ENCODE data around the gene RNLS. TPM values are rescaled to one million over a fixed set of nuclear protein-coding genes. Genes with fewer than 3 reads are reported as not detected.

Gene RNLS
- total and polyA plus RNA-seq, 2 of the 4 experiments (the other 2 are of a cell fraction), result 4.5 to 7.0 TPM

- BruUV-seq (replicated peaks), result no TSS peak
- no peak overlapping the region for H3K27ac ChIP-seq (ENCODE audit: insufficient read depth, low read length)
- no peak overlapping the region for H3K9ac ChIP-seq (ENCODE audit: low read depth, low read length)
- H2BK120ac ChIP-seq (ENCODE audit: low read depth, low read length), result no peak overlapping the region
- ATAC-seq (ENCODE audit: low read depth) (no peak), DNase-seq (no peak)
- H2AK9ac ChIP-seq (replicated peaks; ENCODE audit: low read depth, low read length, poor library complexity), result no peak overlapping the region
- no peak overlapping the region for H2AFZ ChIP-seq (replicated peaks; ENCODE audit: low read length, poor library complexity)
- ChIA-PET CTCF (interaction anchor here (1.0 kb wide), 1 partner anchor 691 kb away, joined by 3 read pairs; no protein-coding TSS in a partner anchor), POLR2A (ENCODE audit: unreplicated experiment) (no interaction called here)
- WGBS, 2 experiments (ENCODE audit: extremely low coverage in 2 of 2, insufficient read length in 1 of 2), result no CpG with 5 or more reads among the region's 1 CpG
- no peak overlapping the region for H3K18ac ChIP-seq (ENCODE audit: low read depth, low read length)
- no peaks in the 10 kb centered on the region for H4K20me1 ChIP-seq (ENCODE audit: insufficient read depth, low read length)
- intact Hi-C loops (cut with micrococcal nuclease), result loop anchor here (10.0 kb wide), 1 partner anchor 377 kb away; the partner anchor contains the start of genes KLLN and PTEN
- no peak overlapping the region for H3K56ac ChIP-seq (ENCODE audit: extremely low read depth, insufficient read depth, low read length)
- TF ChIP-seq BHLHE40 (IDR thresholded peaks at IDR 0.05; ENCODE audit: low read depth, low read length), result no peak
- no peak for TF ChIP-seq FOS (IDR thresholded peaks at IDR 0.05; ENCODE audit: low read depth, low read length)
- TF ChIP-seq POLR2A (IDR thresholded peaks at IDR 0.05; ENCODE audit: low read depth, low read length), result no peak
- TF ChIP-seq RAD21 (IDR thresholded peaks at IDR 0.05; ENCODE audit: low read length), result no peak
- TF ChIP-seq ELK1 (IDR thresholded peaks at IDR 0.05; ENCODE audit: borderline replicate concordance, low read depth, low read length), result no peak
- no peak for TF ChIP-seq CHD1 (IDR thresholded peaks at IDR 0.05; ENCODE audit: low read depth, low read length)
- no peak for TF ChIP-seq RFX5 (IDR thresholded peaks at IDR 0.05; ENCODE audit: low read depth, low read length)
- no peak for TF ChIP-seq MAZ (IDR thresholded peaks at IDR 0.05; ENCODE audit: borderline replicate concordance, low read depth, low read length)
- TF ChIP-seq MAFK (IDR thresholded peaks at IDR 0.05; ENCODE audit: low read depth, low read length), result no peak
- TF ChIP-seq SMC3 (IDR thresholded peaks at IDR 0.05; ENCODE audit: low read depth, low read length), result no peak
- H2BK5ac ChIP-seq (ENCODE audit: low read depth, low read length, poor library complexity, severe bottlenecking), result no peak overlapping the region
- dilution Hi-C loops (cut with HindIII; ENCODE audit: low sequenced_read_pairs, unreplicated experiment), result no loop called here
- no peak overlapping the region for H2BK15ac ChIP-seq (ENCODE audit: low read depth, low read length)
- no peak overlapping the region for H4K8ac ChIP-seq (ENCODE audit: low read depth in 2 of 2, low read length in 2 of 2)
- no peak overlapping the region for H3K4me2 ChIP-seq (ENCODE audit: low read depth, low read length)
- H3K9me1 ChIP-seq (ENCODE audit: insufficient read depth, low read length), result no peaks in the 10 kb centered on the region
- no peak overlapping the region for H3K4ac ChIP-seq (ENCODE audit: low read depth, low read length)
- H4K91ac ChIP-seq (ENCODE audit: insufficient read depth, low read depth, low read length), result no peak overlapping the region
- H3K9me3 ChIP-seq (ENCODE audit: control insufficient read depth, insufficient read depth, low read length), result no peaks in the 10 kb centered on the region
- H2AK5ac ChIP-seq (ENCODE audit: low read depth, low read length), result no peak overlapping the region
- peaks cover 5% of the 10 kb centered on the region for H3K4me1 ChIP-seq (ENCODE audit: control insufficient read depth, insufficient read depth, low read length)
- H3K27me3 ChIP-seq (ENCODE audit: control insufficient read depth, insufficient read depth, low read length), result no peaks in the 10 kb centered on the region
- H3K23ac ChIP-seq (ENCODE audit: low read depth, low read length), result no peak overlapping the region
- H3K79me1 ChIP-seq (ENCODE audit: low read depth in 1 of 2, low read length in 2 of 2), result no peaks in the 10 kb centered on the region
- H3K36me3 ChIP-seq (ENCODE audit: control insufficient read depth, insufficient read depth, low read length), result no peaks in the 10 kb centered on the region
- no peak overlapping the region for H2BK20ac ChIP-seq (ENCODE audit: low read depth, low read length)
- no peak overlapping the region for H3K4me3 ChIP-seq (ENCODE audit: insufficient read depth, low read depth, low read length)
- in situ Hi-C loops (cut with MboI; ENCODE audit: low sequenced_read_pairs), result no loop called here
- no peak overlapping the region for H4K5ac ChIP-seq (ENCODE audit: low read depth, low read length)
- no peak overlapping the region for H3K14ac ChIP-seq (replicated peaks; ENCODE audit: low read depth, low read length)
Observed at GRCh38 chr10:88241501-88241900, 341.6 kb downstream of the RNLS start.

Measured in IMR-90 (cell line).